Hematopoietic multipotent progenitor cell treated with erythropoietin and hydrocortisone succinate and interleukin-3 and kit ligand, for 17 days (in vitro differentiated cells): ENCODE measurements around the gene FAM20C.
"Not testable (repeated sequence)": the region's sequence is repeated elsewhere in the genome, so short reads cannot be mapped to it uniquely, and the experiment has no call there.

Source experiments
- DNase-seq: peaks from one replicate; pipeline ENCODE4 v3.0.0-alpha.2; 2015; ENCODE audit warnings: low spot score

Gene FAM20C

GRCh38 chr7:228610-229009, 36.2 kb downstream of the FAM20C start:
- no peak for DNase-seq

- DNase-seq = no peak
Observed at GRCh38 chr7:229184-229964, 37.0 kb downstream of the FAM20C start.

GRCh38 chr7:230274-230673, 37.9 kb downstream of the FAM20C start:
- DNase-seq = no peak

- no peak for DNase-seq
Observed at GRCh38 chr7:231030-231857, 38.9 kb downstream of the FAM20C start.

- no peak for DNase-seq
Observed at GRCh38 chr7:231858-232246, 39.5 kb downstream of the FAM20C start.

- no peak for DNase-seq
Observed at GRCh38 chr7:232410-233248, 40.3 kb downstream of the FAM20C start.

- DNase-seq = no peak
Observed at GRCh38 chr7:233249-234035, 41.1 kb downstream of the FAM20C start.

- no peak for DNase-seq
Observed at GRCh38 chr7:234051-234707, 41.8 kb downstream of the FAM20C start.

GRCh38 chr7:234708-235553, 42.6 kb downstream of the FAM20C start:
- DNase-seq = no peak

GRCh38 chr7:235576-236395, 43.4 kb downstream of the FAM20C start:
- no peak for DNase-seq

GRCh38 chr7:236967-237366, 44.6 kb downstream of the FAM20C start:
- DNase-seq = no peak

- DNase-seq = no peak
Observed at GRCh38 chr7:237385-237784, 45.0 kb downstream of the FAM20C start.

GRCh38 chr7:240146-240676, 47.8 kb downstream of the FAM20C start:
- no peak for DNase-seq

GRCh38 chr7:240887-241421, 48.6 kb downstream of the FAM20C start:
- DNase-seq = no peak

- DNase-seq = no peak
Observed at GRCh38 chr7:241513-241912, 49.1 kb downstream of the FAM20C start.

- DNase-seq = not testable (repeated sequence)
Observed at GRCh38 chr7:242826-243579, 50.6 kb downstream of the FAM20C start.

GRCh38 chr7:243580-243978, 51.2 kb downstream of the FAM20C start:
- not testable (repeated sequence) for DNase-seq

- DNase-seq = no peak
Observed at GRCh38 chr7:244974-245373, 52.6 kb downstream of the FAM20C start.
